Trophoblast cell (in vitro differentiated cells and primary cell): ENCODE measurements around the gene CCNQ.

ENCODE experiments used
- DNase-seq, 2 donors: peaks; one replicate each; pipeline ENCODE4 v3.0.0-alpha.2; 2016
- H2AFZ ChIP-seq: 2 replicates; pipeline ENCODE4 v1.6.1; 2013; ENCODE audit warnings: low read length, moderate library complexity, mild to moderate bottlenecking; ENCODE audit not compliant: insufficient read depth, poor library complexity
- H2AK5ac ChIP-seq: 2 replicates; pipeline ENCODE4 v1.6.1; 2013; ENCODE audit warnings: mild to moderate bottlenecking, low read length
- H2BK120ac ChIP-seq: 2 replicates; pipeline ENCODE4 v1.6.1; 2013; ENCODE audit warnings: low read length, mild to moderate bottlenecking, moderate library complexity; ENCODE audit not compliant: insufficient read depth, poor library complexity
- H2BK12ac ChIP-seq: 2 replicates; pipeline ENCODE4 v1.6.1; 2013; ENCODE audit warnings: mild to moderate bottlenecking, low read length, moderate library complexity
- H2BK5ac ChIP-seq: 2 replicates; pipeline ENCODE4 v1.6.1; 2013; ENCODE audit warnings: low read length, low read depth, moderate library complexity, mild to moderate bottlenecking; ENCODE audit not compliant: poor library complexity
- H3K14ac ChIP-seq: 2 replicates; pipeline ENCODE4 v1.6.1; 2013; ENCODE audit warnings: mild to moderate bottlenecking, low read length
- H3K18ac ChIP-seq: 2 replicates; pipeline ENCODE4 v1.6.1; 2013; ENCODE audit warnings: mild to moderate bottlenecking, low read length
- H3K23ac ChIP-seq: 2 replicates; pipeline ENCODE4 v1.6.1; 2013; ENCODE audit warnings: low read length
- H3K27ac ChIP-seq: 2 replicates; pipeline ENCODE4 v1.5.1; 2013; ENCODE audit warnings: low read depth, mild to moderate bottlenecking, inconsistent platforms, low read length, moderate library complexity
- H3K27me3 ChIP-seq: 2 replicates; pipeline ENCODE4 v1.6.1; 2013; ENCODE audit warnings: inconsistent platforms, mild to moderate bottlenecking, low read length, moderate library complexity; ENCODE audit not compliant: insufficient read depth
- H3K36me3 ChIP-seq, 2 experiments: 1 replicate in 1 of 2; 2 replicates in 1 of 2; pipeline ENCODE4 v1.6.1; 2013; ENCODE audit warnings: low read length in 2 of 2, mild to moderate bottlenecking in 2 of 2, moderate library complexity in 1 of 2; ENCODE audit not compliant: insufficient read depth in 2 of 2, control insufficient read depth in 1 of 2
- H3K4ac ChIP-seq: 2 replicates; pipeline ENCODE4 v1.6.1; 2013; ENCODE audit warnings: low read depth, mild to moderate bottlenecking, low read length, moderate library complexity
- H3K4me1 ChIP-seq, 2 experiments: 1 replicate in 1 of 2; 2 replicates in 1 of 2; pipeline ENCODE4 v1.6.1; 2013; ENCODE audit warnings: low read length in 2 of 2, mild to moderate bottlenecking in 2 of 2, moderate library complexity in 1 of 2; ENCODE audit not compliant: insufficient read depth in 2 of 2, control insufficient read depth in 1 of 2
- H3K4me2 ChIP-seq: 2 replicates; pipeline ENCODE4 v1.6.1; 2013; ENCODE audit warnings: inconsistent platforms, mild to moderate bottlenecking, low read length, moderate library complexity
- H3K4me3 ChIP-seq: 2 replicates; pipeline ENCODE4 v1.5.1; 2013; ENCODE audit warnings: mild to moderate bottlenecking, low read depth, low read length, inconsistent platforms
- H3K79me1 ChIP-seq: one replicate; pipeline ENCODE4 v1.6.1; 2013; ENCODE audit warnings: low read length
- H3K79me2 ChIP-seq: 2 replicates; pipeline ENCODE4 v1.6.1; 2013; ENCODE audit warnings: low read length, mild to moderate bottlenecking; ENCODE audit not compliant: control insufficient read depth, insufficient read depth, poor library complexity
- H3K9ac ChIP-seq: 2 replicates; pipeline ENCODE4 v1.6.1; 2013; ENCODE audit warnings: mild to moderate bottlenecking, low read length
- H3K9me3 ChIP-seq: 2 replicates; pipeline ENCODE4 v1.6.1; 2013; ENCODE audit warnings: low read depth, mild to moderate bottlenecking, control low read depth, inconsistent platforms, low read length; ENCODE audit not compliant: insufficient read depth
- H4K12ac ChIP-seq: 2 replicates; pipeline ENCODE4 v1.6.1; 2013; ENCODE audit warnings: low read depth, mild to moderate bottlenecking, low read length, moderate library complexity
- H4K8ac ChIP-seq: 2 replicates; pipeline ENCODE4 v1.6.1; 2013; ENCODE audit warnings: low read depth, mild to moderate bottlenecking, low read length, moderate library complexity
- H4K91ac ChIP-seq: one replicate; pipeline ENCODE4 v1.6.1; 2013; ENCODE audit warnings: low read depth, mild to moderate bottlenecking, low read length, moderate library complexity
- WGBS: extraction: QIAGEN DNeasy Blood & Tissue Kit; methylation state at CpG from one replicate; pipeline ENCODE4 v1.1.7; 2013; ENCODE audit warnings: missing lambda C conversion rate; ENCODE audit not compliant: insufficient read length, insufficient coverage; ENCODE audit errors: extremely low coverage; 5-methylcytosine and 5-hydroxymethylcytosine counted together

CCNQ gene

GRCh38 chrX:153560000-153560399, 38.9 kb downstream of the CCNQ start:
- no peak overlapping the region for H3K4me2 ChIP-seq
- no peak overlapping the region for H3K14ac ChIP-seq
- H3K79me1 ChIP-seq = no peaks in the 10 kb centered on the region
- H4K8ac ChIP-seq = no peak overlapping the region
- peaks cover 5% of the 10 kb centered on the region for H3K9me3 ChIP-seq
- no peak overlapping the region for H2BK5ac ChIP-seq
- no peak overlapping the region for H4K12ac ChIP-seq
- no peaks in the 10 kb centered on the region for H3K79me2 ChIP-seq
- H2BK120ac ChIP-seq = no peak overlapping the region
- no peak overlapping the region for H3K27ac ChIP-seq
- H3K36me3 ChIP-seq = no peaks in the 10 kb centered on the region
- peak; percentile 56 to 62 for DNase-seq
- H3K4me1 ChIP-seq = peaks cover 0 to 2% of the 10 kb centered on the region in 2 experiments
- no peak overlapping the region for H3K4ac ChIP-seq
- H2BK12ac ChIP-seq = no peak overlapping the region
- WGBS = no CpG with 5 or more reads among the region's 9 CpGs
- H4K91ac ChIP-seq = no peak overlapping the region
- no peak overlapping the region for H2AK5ac ChIP-seq
- no peak overlapping the region for H3K9ac ChIP-seq
- H3K4me3 ChIP-seq = no peak overlapping the region
- H3K18ac ChIP-seq = no peak overlapping the region
- no peak overlapping the region for H2AFZ ChIP-seq
- H3K27me3 ChIP-seq = no peaks in the 10 kb centered on the region
- no peak overlapping the region for H3K23ac ChIP-seq

DNA sequence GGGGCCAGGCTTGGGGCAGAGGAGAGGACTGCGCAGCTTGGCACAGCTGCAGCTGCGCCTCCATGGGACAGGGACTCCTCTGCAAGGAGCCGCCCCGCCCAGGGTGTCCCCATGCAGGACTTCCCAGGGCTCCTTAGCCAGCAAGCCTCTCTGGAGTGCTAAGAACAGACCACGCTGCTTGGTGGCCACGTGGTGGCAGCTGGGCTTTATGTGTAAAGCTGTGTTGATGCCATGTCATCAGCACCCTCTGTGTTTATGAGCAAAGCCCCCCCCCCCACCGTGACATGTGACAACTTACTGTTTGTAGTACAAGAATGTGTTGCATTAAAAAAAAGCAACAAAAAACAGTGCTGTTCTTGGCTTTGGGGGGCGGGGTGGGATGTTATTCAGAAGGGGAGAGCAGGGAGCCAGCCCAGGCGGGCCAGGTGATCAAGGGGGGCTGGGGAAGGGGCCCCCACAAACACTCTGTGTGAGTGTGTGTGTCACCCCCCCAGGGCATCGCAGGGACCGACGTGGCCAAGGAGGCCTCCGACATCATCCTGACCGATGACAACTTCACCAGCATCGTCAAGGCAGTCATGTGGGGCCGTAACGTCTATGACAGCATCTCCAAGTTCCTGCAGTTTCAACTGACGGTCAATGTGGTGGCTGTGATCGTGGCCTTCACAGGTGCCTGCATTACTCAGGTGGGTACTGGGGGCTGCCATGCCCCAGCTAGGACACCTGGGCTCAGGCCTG, 41.2 kb downstream of the CCNQ start:
- Histone ChIP-seq H2BK12ac (no peak overlapping the region), H4K8ac (no peak overlapping the region), H3K14ac (no peak overlapping the region), H3K27me3 (no peaks in the 10 kb centered on the region), H3K79me1 (no peaks in the 10 kb centered on the region), H3K9ac (no peak overlapping the region), H2AFZ (no peak overlapping the region), H2AK5ac (no peak overlapping the region), H3K79me2 (no peaks in the 10 kb centered on the region), H3K4me1 (no peaks in the 10 kb centered on the region), H3K36me3 (no peaks in the 10 kb centered on the region), H2BK120ac (no peak overlapping the region), H3K18ac (no peak overlapping the region), H3K4me3 (no peak overlapping the region), H3K4me2 (no peak overlapping the region), H3K9me3 (peaks cover 5% of the 10 kb centered on the region), H3K27ac (no peak overlapping the region), H2BK5ac (no peak overlapping the region), H4K12ac (no peak overlapping the region), H3K4ac (no peak overlapping the region), H4K91ac (no peak overlapping the region), H3K23ac (no peak overlapping the region)
- no peak for DNase-seq
- WGBS = no CpG with 5 or more reads among the region's 19 CpGs

- no peak overlapping the region for H3K9ac ChIP-seq
- no peak overlapping the region for H2BK120ac ChIP-seq
- no peaks in the 10 kb centered on the region for H3K79me2 ChIP-seq
- no peak overlapping the region for H3K23ac ChIP-seq
- H3K18ac ChIP-seq = no peak overlapping the region
- no peak for DNase-seq
- no peak overlapping the region for H3K27ac ChIP-seq
- no peak overlapping the region for H4K91ac ChIP-seq
- no peak overlapping the region for H4K8ac ChIP-seq
- H2BK12ac ChIP-seq = no peak overlapping the region
- H2AK5ac ChIP-seq = no peak overlapping the region
- no peak overlapping the region for H3K4me2 ChIP-seq
- no CpG with 5 or more reads among the region's 12 CpGs for WGBS
- no peaks in the 10 kb centered on the region for H3K79me1 ChIP-seq
- no peak overlapping the region for H3K4me3 ChIP-seq
- no peak overlapping the region for H4K12ac ChIP-seq
- no peaks in the 10 kb centered on the region for H3K4me1 ChIP-seq
- H2AFZ ChIP-seq = no peak overlapping the region
- no peaks in the 10 kb centered on the region for H3K27me3 ChIP-seq
- H2BK5ac ChIP-seq = no peak overlapping the region
- peaks cover under 1% of the 10 kb centered on the region for H3K9me3 ChIP-seq
- no peak overlapping the region for H3K4ac ChIP-seq
- H3K14ac ChIP-seq = no peak overlapping the region
- H3K36me3 ChIP-seq = no peaks in the 10 kb centered on the region
Observed at GRCh38 chrX:153556767-153557166, 42.2 kb downstream of the CCNQ start.

- Histone ChIP-seq H3K9ac (no peak overlapping the region), H2BK120ac (no peak overlapping the region), H3K79me1 (no peaks in the 10 kb centered on the region), H3K79me2 (no peaks in the 10 kb centered on the region), H3K4me3 (no peak overlapping the region), H2AK5ac (no peak overlapping the region), H3K9me3 (no peaks in the 10 kb centered on the region), H3K4me1 (no peaks in the 10 kb centered on the region), H3K23ac (no peak overlapping the region), H3K27ac (no peak overlapping the region), H2BK5ac (no peak overlapping the region), H4K12ac (no peak overlapping the region), H2BK12ac (no peak overlapping the region), H3K4ac (no peak overlapping the region), H3K4me2 (no peak overlapping the region), H3K14ac (no peak overlapping the region), H4K8ac (no peak overlapping the region), H3K18ac (no peak overlapping the region), H3K27me3 (no peaks in the 10 kb centered on the region), H4K91ac (no peak overlapping the region), H3K36me3 (no peaks in the 10 kb centered on the region), H2AFZ (no peak overlapping the region)
- no CpG with 5 or more reads among the region's 17 CpGs for WGBS
- DNase-seq = peak; percentile 48 to 74
Observed at GRCh38 chrX:153554519-153555167, 44.3 kb downstream of the CCNQ start.
